Esophagus mucosa (tissue), 1 donor: Measurements from ENCODE around the gene GLG1. TPM values are rescaled to one million over a fixed set of nuclear protein-coding genes. Genes with fewer than 3 reads are reported as not detected.
"Not testable (repeated sequence)": the region's sequence is repeated elsewhere in the genome, so short reads cannot be mapped to it uniquely, and the experiment has no call there.

Experiments
- ATAC-seq: fragments of 200-7000 bp; cut with Tn5 transposase; one replicate; pipeline ENCODE4 v1.9.1; 2020
- total RNA-seq: library from RNA; stranded (reverse); gene quantifications from one replicate; pipeline ENCODE4 v1.2.4, GENCODE V29; 2023
- donor health status: DM: yes; HTN: yes; CAD: no.

The GLG1 gene
- total RNA-seq, 1 donor from 2014 or later, result 54.6 TPM

GRCh38 chr16:74574146-74574545, 32.8 kb downstream of the GLG1 start:
- ATAC-seq, result no peak

- ATAC-seq, result no peak
Measured at GRCh38 chr16:74573622-74574021, 33.3 kb downstream of the GLG1 start.

GRCh38 chr16:74570412-74571301, 36.3 kb downstream of the GLG1 start:
- no peak for ATAC-seq

GRCh38 chr16:74568961-74569631, 37.8 kb downstream of the GLG1 start:
- ATAC-seq, result peak; percentile 61

- ATAC-seq, result no peak
Measured at GRCh38 chr16:74567901-74568300, 39.0 kb downstream of the GLG1 start.

- ATAC-seq, result no peak
Measured at GRCh38 chr16:74565378-74565777, 41.5 kb downstream of the GLG1 start.

GRCh38 chr16:74564451-74564984, 42.4 kb downstream of the GLG1 start:
- no peak for ATAC-seq

- ATAC-seq, result peak; percentile 90
Measured at GRCh38 chr16:74563828-74564263, 43.1 kb downstream of the GLG1 start.

GRCh38 chr16:74562117-74562516, 44.8 kb downstream of the GLG1 start:
- no peak for ATAC-seq

- ATAC-seq, result no peak
Measured at GRCh38 chr16:74561626-74562025, 45.3 kb downstream of the GLG1 start.

- ATAC-seq, result no peak
Measured at GRCh38 chr16:74560912-74561311, 46.0 kb downstream of the GLG1 start.

GRCh38 chr16:74558873-74559272, 48.0 kb downstream of the GLG1 start:
- ATAC-seq, result no peak

GRCh38 chr16:74557275-74557674, 49.6 kb downstream of the GLG1 start:
- no peak for ATAC-seq

- ATAC-seq, result no peak
Measured at GRCh38 chr16:74556375-74556922, 50.5 kb downstream of the GLG1 start.

- ATAC-seq, result not testable (repeated sequence)
Measured at GRCh38 chr16:74552357-74552756, 54.6 kb downstream of the GLG1 start.

- ATAC-seq, result not testable (repeated sequence)
Measured at GRCh38 chr16:74550227-74551019, 56.5 kb downstream of the GLG1 start.

- not testable (repeated sequence) for ATAC-seq
Measured at GRCh38 chr16:74546112-74546511, 60.8 kb downstream of the GLG1 start.

GRCh38 chr16:74542911-74543578, 63.9 kb downstream of the GLG1 start:
- ATAC-seq, result not testable (repeated sequence)

GRCh38 chr16:74540663-74541062, 66.3 kb downstream of the GLG1 start:
- not testable (repeated sequence) for ATAC-seq

- ATAC-seq, result not testable (repeated sequence)
Measured at GRCh38 chr16:74538801-74539200, 68.1 kb downstream of the GLG1 start.

GRCh38 chr16:74537746-74538145, 69.2 kb downstream of the GLG1 start:
- ATAC-seq, result not testable (repeated sequence)

- ATAC-seq, result not testable (repeated sequence)
Measured at GRCh38 chr16:74534650-74535049, 72.3 kb downstream of the GLG1 start.
